ENCODE results near the gene TSPAN5.
"Not testable (repeated sequence)": the region's sequence is repeated elsewhere in the genome, so short reads cannot be mapped to it uniquely, and the experiment has no call there.

TSPAN5 gene

DNA sequence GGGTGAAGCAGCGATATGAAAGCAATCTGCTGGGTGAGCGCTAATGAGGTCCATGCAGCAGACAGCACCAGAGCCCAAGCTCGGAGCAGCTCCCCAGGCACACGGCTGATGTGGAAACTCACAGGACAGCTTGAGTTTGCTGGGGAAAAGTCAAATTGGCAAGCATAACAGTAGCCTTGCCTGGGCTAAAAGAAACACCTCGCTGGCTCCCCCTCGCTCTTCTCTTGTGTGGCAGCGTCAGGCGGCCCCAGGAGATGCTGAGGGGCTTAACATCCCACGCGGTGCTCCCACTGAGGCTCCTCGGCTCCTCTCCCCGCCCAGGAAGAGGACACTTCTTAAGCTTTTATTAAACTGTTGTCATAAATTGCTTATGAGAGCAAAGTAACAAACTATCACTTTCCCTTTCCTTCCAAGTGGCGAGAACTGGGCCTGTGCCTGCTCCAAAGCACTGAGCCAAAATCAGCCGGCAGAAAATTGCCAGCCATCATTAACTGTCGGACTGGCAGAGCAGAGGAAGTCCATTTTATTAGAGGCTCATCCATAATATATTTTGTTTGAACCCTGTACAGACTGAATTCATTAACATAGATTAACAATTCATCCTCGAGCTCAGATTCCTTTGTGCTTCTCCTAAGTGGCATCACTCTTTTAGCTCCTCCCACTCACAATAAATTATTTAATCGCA is 111.4 kb downstream of the TSPAN5 start:
- DNase-seq (ENCODE audit: low spot score), result peak; percentile 80

DNA sequence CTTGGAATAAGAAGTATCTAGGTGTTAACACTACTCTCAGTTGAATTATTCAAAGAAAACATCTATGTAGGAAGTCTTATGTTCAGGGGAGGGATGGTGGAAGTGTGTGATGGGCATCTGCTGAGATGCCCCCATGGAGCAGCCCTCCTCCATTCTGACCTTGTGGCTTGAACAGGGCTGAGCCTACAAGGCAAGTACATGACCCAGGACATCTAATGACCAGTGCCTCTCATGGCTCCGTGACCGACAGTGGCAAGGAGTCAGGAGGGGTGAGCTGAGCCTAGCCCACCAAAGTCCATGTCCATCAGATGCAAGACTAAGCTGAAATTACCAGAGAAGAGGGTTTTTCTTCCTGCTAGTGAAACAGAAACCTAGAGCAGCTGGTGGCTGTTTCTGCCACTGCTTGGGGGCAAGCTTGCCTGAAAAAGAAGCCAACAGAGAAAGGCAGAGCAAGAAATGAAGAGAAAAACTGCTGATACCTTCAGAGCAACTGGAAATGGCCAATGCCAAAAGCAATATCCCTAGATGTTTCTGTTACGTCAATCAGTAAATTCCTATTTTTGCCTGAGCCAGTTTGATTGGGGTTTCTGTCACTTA is 113.5 kb downstream of the TSPAN5 start:
- no peak for DNase-seq (ENCODE audit: low spot score)

DNA sequence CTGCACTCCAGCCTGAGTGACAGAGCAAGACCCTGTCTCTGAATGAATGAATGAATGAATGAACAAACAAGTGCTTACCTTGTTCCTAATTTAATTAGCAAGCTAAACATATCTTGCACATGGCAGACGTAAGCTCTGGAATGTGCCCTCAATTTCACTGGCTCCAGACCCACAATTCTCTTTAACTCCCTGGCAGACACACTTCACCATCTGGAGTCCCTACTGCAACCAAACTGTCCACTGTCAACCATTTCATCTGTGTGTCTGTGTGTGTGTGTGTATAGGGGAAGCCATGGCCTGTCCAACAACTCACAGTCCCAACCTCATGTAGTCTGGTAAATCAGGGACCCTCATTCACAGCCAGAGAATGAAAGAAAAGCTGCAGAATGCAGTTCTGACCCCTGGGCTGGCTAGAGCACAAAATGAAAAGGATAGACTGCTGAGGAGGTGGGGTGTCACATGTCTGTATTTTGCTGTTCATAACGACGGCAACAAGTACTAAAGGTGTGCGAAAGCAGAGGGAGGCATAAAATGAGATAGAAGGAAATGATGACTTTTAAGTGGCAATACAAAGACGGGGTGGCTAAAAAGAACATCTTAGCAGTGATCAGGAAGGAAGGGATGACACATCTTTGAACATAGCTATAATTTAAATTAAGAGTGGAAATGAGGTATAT is 114.1 kb downstream of the TSPAN5 start:
- DNase-seq (ENCODE audit: low spot score), result no peak

DNA sequence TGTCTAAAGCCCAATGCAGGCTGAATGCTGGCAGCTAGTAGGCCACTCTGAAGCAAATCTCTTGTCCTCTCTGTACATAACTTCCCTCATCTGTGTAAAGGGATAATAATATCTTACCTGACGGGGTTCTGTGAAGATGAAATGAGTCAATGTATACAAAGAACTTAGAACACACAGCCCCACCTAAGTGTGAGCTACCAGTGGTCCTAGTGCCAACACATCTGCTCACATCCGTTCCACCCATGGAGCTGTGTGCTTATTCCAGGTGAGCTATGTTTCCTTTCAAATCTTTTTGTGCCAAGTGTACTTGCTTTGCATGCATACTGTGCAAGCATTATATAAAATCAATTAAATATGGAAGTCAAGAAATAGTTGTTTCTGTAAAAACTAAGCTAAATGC is 116.4 kb downstream of the TSPAN5 start:
- DNase-seq (ENCODE audit: low spot score), result no peak

DNA sequence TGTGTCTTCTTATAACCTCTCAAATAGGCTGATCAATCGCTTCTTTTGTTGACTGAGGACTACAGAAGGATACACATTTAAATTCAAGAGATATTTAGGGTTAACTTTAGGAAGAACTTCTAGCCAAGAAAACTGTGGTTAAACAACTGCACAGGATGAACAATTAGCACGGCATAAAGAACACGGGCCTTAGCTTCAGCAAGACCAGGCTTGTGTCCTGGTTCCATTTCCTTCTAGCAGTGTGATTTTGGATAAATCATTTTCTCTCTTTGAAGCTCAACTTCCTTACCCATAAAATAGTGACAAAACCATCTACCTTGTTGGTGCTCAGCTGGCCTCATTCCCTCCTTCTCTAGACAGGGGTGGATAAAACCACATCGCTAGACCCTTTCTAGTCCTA is 117.6 kb downstream of the TSPAN5 start:
- no peak for DNase-seq (ENCODE audit: low spot score)

DNA sequence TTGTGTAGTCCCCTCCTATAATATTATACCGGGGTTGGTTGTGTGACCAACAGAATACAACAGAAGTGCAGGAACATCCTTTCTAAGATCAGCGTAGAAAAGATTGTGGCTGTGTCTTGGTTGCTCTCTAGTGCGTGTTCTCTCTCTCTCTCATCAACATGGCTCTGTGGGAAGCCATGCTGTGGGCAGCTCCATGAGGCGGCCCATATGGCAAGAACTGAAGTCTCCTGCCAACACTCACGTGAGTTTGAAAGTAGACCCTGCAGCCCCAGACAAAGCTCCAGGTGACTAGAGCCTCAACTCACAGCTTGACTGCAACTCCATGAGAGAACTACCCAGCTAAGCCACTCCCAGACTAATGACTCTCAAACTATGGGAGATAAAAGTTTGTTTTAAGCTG is 118.7 kb downstream of the TSPAN5 start:
- DNase-seq (ENCODE audit: low spot score), result no peak

DNA sequence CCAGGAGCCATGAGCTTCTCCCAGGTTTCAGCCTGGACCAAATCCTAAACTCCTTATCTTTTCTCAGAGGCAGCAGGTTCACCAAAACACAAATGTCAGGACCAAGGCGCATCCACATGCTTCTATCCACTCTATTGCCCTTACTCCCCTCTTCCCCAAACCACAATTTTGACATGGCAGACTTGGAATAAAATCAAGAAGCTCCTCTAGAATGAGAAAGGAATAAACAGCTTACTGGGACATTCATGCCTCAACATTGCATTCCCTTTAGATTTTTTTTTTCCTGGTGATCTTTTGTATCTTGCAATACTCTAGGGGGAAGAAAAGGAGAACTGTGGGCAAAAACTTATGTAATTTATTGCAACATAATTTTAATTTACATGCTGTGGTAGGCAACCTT is 119.1 kb downstream of the TSPAN5 start:
- no peak for DNase-seq (ENCODE audit: low spot score)

DNA sequence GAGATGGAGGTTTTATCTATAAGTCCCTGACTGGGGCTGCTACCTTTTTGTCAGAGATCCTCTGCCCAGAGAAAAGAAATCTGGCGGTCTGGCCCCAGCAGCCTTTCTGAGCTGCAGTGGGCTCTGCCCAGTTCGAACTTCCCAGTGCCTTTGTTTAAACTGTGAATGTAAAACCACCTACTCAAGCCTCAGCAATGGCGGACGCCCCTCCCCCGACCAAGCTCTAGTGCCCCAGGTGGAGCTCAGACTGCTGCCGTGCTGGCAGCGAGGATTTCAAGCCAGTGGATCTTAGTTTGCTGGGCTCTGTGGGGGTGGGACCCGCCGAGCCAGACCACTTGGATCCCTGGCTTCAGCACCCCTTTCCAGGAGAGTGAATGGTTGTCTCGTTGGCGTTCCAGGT is 121.8 kb downstream of the TSPAN5 start:
- DNase-seq (ENCODE audit: low spot score), result no peak

DNA sequence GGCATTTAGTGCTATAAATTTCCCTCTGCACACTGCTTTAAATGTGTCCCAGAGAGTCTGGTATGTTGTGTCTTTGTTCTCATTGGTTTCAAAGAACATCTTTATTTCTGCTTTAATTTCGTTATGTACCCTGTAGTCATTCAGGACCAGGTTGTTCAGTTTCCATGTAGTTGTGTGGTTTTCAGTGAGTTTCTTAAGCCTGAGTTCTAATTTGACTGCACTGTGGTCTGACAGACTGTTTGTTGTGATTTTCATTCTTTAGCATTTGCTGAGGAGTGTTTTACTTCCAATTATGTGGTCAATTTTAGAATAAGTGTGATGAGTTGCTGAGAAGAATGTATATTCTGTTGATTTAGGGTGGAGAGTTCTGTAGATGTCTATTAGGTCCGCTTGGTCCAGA is 124.3 kb downstream of the TSPAN5 start:
- DNase-seq (ENCODE audit: low spot score), result not testable (repeated sequence)

DNA sequence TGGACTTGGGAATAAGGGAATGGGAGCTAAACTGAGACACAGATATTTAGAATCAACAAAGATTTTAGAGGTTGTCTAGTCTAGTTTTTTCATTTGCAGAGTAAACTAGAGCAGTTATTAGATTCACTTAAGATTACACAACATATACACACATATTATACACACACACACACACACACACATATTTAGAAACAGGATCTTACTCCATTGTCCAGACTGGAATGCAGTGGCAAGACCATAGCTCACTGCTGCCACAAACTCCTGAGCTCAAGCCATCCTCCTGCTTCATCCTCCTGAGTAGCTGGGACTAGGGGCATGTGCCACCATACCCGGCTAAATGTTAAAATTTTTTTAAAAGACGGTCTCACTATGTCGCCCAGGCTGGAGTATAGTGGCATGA is 127.8 kb downstream of the TSPAN5 start:
- no peak for DNase-seq (ENCODE audit: low spot score)

DNA sequence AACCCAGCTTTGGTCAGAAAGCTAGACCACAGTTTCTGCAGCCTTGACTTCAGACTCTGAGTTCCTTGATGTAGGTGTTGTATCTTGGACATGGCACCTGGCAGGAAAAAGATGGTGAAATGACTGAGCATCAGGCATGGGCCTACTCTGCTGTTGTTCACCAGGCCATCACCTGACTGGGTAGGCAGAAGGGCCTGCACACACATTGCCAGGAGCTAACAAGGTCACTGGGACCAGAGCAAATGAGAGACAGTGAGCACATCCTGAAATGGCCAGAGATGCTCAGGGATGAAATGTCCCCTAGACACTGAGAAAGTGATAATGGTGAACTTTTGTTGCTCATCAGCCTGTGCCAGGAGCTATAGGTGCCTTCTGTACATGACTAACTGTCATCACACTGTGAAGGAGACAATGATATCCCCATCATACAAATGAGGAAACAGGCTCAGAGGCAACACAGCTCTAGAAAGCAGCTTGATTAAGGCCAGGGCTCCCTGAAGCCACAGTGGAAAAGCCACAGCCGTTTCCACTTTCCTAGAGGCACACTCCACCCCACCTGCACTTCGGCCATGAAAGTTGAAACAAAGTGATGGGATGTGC is 128.3 kb downstream of the TSPAN5 start:
- no peak for DNase-seq (ENCODE audit: low spot score)

DNA sequence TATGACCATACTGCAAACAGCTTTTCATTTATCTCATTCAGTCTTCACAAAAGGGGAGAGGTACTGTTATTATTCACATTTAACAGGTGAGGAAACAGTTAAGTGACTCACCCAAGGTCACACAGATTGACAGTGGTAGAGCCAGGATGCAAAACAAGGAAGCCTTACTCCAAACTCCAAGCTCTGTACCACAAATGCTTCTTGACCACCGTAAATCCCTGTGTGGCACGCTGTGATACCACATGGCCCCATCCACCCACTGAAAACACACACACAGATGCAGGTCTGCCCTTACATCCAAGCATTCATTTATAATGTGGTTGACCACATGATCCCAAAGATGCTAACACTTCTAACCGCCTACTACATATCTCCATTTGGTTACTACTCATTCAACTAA is 129.5 kb downstream of the TSPAN5 start:
- no peak for DNase-seq (ENCODE audit: low spot score)

DNA sequence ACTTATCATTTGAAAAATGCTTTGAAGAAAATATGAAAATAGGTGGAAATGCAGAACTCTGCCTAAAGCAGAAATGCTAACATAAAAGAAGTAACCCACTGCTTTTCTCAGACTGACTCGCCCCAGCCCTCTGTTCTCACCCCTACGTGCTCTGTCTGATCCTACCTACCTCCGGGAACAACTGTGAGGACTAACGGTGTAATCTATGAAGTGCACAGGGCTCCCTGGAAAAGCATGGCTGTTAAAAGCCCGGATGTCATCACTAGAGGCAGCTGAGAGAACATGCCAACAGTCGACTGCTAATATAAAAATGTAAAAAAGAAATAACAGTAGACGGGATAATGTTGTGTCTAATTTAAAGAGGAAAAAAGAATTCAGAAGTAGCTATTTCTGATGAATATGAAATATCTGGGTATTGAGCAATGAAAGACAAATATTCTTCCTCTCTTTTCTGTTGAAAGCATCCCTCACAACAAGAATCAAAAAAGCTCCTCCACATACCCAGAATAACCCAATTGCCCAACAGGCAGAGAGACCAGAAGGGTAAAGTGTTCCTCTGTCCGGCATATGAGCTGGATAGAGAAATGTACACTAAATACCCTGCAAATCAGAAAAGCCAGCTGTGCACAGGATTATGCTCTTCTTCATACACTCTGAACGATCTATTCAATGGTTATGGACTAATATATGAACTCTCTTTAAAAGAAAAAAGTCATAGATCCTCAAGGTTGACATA is 130.7 kb downstream of the TSPAN5 start:
- DNase-seq (ENCODE audit: low spot score), result no peak

DNA sequence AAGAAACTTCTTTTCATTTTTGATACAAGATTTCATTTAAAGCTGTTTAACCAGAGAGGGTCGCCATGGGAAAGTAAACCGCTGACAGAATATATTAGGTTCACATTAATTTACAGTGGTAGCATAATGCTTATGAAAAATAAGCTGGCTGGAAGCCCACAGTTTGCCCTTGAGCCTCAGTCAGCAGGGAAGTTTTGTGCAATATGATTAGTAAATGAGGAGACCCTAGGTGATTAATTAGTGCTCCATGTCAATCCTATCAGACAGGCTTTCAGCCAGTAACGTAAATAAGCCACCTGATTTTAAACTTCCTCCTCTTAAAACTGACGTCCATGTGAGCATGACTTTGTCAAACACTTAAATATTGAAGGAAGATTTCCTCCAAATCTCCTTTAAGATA is 134.2 kb downstream of the TSPAN5 start:
- no peak for DNase-seq (ENCODE audit: low spot score)

DNA sequence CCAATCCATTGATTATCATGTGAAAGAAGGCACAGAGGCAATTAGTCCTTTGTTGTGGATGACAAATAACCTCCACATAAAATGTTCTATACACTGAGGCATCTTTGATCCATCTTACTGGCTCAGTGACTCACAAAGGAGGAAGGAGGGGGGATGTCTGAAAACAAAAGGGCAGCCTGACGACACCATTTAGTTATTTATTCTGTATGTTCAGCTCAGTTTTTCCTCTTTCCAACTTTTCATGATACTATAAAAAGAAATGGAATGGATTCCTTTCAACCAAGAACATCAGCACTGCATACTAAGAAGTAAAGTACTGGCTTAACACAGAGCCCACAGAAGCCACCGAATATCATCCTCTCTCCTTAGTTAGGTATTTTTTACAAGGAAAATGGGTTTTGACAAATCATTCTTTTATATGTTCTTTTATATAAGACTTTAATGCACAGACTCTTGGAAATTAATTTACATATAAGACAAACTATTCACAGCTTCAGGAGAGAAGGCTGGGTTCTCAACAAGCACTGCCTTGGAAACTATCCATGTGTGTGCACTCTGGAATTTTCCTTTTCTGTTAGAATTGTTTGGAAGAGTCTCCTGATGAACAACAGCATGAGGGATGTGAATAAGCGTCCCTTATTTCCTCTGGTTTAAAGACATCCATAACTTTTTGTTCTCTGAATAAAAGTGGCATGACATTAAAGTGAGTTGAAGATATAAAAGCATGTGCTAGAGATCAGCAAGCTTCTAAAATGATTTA is 135.6 kb downstream of the TSPAN5 start:
- DNase-seq (ENCODE audit: low spot score), result peak; percentile 64

DNA sequence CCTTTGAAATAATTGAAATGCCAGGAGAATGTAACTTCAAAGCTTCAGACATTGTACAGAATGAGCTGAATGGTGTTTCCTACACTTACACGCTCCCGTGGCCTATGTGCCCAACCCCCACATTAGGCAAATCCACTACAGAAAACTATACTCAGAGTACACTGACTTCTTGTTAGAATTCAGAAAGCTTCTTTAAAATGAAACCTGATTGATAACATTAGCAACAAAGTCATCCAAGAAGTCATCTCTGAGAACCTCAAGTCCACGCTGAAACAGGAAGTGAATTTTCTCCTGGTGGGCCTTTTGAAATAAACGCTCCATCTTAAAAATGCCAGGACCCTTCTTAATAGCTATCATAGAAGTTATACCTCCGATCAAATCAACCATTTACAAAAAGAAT is 136.3 kb downstream of the TSPAN5 start:
- DNase-seq (ENCODE audit: low spot score), result no peak

DNA sequence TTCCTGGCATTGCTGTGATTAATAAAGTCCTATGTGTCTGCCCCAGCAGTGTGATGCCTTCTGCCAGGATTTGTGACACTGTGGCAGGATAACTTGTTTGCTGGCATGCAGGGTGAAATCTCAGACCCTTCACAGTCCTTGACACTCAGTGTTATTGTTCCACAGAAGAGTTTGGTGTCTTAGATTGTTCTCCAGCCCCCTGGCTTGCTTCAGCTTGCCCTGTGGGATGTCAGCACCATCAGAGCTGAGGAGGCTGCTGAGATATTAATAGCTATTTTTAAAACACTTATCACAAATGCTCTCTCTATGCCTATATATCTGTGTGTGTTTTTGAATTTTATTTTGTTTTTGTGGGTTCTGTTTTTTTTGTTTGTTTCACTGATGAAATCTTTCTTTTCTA is 136.9 kb downstream of the TSPAN5 start:
- DNase-seq (ENCODE audit: low spot score), result no peak

DNA sequence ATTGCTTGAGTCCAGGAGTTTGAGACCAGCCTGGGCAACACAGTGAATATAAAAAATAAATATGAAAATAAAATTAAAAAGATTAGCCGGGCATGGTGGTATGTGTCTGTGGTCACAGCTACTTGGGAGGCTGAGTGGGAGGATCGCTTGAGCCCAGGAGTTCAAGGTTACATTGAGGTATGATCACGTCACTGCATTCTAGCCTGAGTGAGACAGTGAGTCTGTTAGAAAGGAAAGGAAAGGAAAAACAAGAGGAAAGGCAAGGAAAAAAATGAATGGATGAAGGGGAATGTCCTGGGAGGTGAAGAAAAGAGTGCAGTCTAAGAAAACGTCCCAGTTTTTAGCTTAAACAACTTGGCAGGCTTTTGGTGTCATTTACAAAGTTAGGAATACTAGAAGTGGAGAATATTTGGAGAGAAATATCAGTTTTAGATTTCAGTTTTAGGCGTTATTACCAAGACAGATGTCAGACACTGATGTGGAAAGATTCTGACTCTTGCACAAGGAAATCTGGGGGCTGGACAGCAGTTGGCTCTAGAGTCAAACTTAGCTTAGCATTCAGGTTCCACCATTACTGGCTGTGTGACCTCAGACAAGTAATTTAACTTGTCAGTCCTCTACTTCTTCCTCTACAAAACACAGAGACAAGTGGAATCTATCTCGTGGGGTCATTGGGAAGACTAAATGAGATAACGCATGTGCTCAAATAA is 139.0 kb downstream of the TSPAN5 start:
- no peak for DNase-seq (ENCODE audit: low spot score)

DNA sequence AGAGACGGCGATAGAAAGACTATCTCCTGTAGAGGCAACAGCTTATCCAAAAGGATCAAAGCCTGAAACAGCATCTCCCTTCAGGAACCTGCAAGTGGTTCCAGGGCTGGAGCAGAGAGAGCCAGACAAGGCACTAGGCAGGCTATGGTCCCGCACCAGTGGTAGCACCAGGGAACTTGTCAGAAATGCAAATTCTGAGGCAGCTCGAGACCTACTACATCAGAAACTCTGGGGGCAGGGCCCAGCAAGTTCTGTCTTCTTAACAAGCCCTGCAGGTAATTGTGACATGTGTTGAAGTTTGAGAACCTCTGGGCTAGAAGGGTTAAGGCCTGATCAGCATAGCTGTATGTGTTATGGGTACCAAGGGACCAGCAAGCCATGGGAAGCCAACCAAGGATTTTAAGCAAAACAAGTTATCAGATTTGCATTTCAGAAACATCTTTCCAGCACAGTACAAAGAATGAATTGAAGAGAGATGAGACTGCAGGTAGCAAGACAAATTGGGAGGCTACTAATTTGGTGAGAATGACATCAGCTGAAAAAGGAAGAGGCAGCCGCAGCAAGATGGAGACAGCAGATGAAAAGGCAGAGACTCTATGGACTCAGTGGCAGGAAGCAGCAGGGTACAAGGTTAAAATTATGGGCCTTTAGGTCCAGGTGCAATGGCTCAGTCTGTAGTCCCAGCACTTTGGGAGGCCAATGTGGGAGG is 139.7 kb downstream of the TSPAN5 start:
- DNase-seq (ENCODE audit: low spot score), result no peak

DNA sequence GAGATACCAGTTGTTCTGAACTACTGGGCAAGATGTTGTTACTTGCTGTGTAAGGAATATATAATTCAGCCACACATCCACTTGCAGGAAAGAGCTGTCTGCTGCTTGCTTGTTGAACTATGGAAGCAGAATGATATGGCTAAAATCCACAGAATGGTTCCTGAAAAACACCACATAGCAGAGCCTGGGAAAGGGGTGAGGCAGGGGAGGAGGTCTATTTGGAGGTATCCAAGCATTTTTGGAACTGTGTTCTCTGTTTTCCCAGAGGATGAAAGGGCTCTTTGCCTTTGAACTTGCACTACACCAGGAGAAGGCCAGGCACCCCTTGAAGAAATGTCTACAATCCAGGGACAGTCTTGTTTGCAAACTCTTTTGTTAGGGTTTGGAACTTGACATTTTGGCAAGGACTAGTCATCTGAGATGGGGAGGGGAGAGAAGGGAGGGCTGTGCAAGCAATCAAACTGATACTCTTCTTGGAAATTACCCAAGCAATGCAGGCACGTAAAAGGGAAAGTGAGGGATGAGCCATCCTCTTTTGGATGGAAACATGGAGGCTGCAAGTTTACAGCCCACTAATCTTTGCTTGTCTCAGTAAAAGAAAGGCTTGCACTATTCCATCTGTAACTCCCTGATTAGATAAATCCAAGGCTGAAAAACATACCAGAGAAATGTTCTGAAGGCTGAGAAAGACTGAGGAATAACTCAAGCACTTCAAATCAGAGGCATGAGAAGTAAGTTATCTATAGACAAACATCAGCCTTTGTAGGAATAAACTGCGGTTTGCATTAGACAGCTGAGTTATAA is 141.0 kb downstream of the TSPAN5 start:
- DNase-seq (ENCODE audit: low spot score), result no peak

Measured in AG08395 (cell line).